Measurements from ENCODE around the gene D2HGDH.

DNA sequence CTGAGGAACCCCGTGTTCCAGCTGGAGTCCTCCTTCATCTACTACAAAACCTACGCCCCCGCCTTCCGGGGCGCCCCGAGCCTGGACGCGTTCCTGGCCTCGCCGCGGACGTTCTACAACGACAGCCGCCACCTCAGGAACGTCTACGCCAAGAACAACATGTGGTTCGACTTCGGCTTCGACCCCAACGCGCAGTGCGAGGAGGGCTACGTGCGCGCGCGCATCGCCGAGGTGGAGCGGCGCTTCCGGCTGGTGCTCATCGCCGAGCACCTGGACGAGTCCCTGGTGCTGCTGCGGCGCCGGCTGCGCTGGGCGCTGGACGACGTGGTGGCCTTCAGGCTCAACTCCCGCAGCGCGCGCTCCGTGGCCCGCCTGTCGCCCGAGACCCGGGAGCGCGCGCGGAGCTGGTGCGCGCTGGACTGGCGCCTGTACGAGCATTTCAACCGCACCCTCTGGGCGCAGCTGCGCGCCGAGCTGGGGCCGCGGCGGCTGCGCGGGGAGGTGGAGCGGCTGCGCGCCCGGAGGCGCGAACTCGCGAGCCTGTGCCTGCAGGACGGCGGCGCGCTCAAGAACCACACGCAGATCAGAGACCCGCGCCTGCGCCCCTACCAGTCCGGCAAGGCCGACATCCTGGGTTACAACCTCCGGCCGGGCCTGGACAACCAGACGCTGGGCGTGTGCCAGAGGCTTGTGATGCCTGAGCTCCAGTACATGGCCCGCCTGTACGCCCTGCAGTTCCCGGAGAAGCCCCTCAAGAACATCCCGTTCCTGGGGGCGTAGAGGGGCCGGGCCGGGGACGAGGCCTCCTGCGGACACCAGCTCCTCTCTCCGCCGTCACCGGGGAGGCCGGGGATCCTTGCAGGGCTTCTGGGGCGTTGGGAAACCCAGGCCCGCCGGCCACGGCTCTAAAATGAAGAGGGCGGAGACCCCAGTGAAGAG, 69.2 kb downstream of the D2HGDH start:
- TF ChIP-seq CTCF (conservative IDR thresholded peaks at IDR 0.05 in 1 of 2, IDR thresholded peaks at IDR 0.05 in 1 of 2; ENCODE audit: extremely low read depth in 1 of 2, insufficient read depth in 1 of 2, low read depth in 1 of 2, low read length in 2 of 2) = no peak
- no peak for TF ChIP-seq EZH2 (IDR thresholded peaks at IDR 0.05; ENCODE audit: borderline replicate concordance, low read length)

All from mammary epithelial cell (primary cell).